GM12874 (cell line): Measurements from ENCODE around the gene LRCH1.

Experiments
- CTCF ChIP-seq: IDR thresholded peaks from 2 replicates; pipeline ENCODE4 v1.5.1; 2011; ENCODE audit warnings: low read depth, mild to moderate bottlenecking, control low read depth, low read length, moderate library complexity; ENCODE audit not compliant: insufficient read depth

The LRCH1 gene

DNA sequence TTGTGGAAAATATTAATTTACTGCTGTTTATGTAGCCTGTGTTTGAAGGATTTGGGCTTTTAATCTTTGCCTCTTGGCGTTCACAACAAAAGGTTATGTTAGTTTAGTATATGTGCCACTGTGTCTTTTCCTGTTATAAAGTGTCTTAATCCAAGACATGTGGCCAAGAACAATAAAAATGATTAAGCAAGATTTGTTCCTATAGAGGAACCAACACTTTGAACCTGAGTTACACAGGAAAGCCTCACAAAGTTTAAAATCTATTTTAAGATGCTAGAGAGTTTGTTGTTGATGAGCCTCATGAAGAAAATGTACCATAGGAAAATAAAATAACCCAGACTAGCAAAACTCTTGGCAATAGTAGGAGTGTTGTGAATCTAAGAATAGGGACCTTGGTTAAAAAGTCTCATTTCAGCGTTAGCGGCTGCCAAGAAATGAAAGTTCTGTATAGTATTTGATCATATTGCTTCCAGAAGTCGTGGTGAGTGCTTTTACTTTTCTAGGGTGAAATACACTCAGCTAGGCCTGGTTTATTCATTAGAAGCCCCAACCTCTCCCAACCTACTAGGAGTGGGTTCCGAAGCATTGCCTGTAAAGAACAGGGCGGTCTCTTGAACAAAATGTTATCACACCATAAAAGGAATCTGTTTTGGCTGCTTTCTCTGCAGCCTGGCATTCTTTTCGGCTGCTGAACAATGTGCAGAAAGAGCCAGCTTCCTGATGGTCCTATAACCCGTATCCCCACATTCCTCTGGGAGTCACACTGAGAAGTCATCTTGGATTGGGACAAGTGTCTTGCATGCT, 102.6 kb downstream of the LRCH1 start:
- TF ChIP-seq CTCF = no peak

GRCh38 chr13:46656786-46657185, 103.8 kb downstream of the LRCH1 start:
- no peak for TF ChIP-seq CTCF

GRCh38 chr13:46659413-46660065, 106.6 kb downstream of the LRCH1 start:
- TF ChIP-seq CTCF = no peak

DNA sequence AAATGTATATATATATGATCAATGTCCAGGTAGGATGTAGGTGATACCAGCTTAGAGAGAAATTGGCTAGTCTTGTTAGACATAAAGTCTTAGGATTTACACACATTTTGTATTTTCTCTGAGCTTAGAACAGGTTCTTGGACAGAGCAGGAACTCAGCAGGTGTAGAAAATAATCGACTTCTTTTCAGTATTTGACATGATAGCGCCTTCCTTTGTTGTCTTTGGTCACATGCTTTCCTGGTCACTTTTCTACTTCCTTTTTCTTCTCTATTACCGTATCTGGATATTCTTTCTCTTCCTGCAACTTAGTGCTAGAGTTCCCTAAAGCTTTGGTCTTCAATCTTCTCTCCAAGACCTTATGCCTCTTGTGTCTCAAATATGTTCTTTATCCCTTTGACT, 107.4 kb downstream of the LRCH1 start:
- no peak for TF ChIP-seq CTCF

DNA sequence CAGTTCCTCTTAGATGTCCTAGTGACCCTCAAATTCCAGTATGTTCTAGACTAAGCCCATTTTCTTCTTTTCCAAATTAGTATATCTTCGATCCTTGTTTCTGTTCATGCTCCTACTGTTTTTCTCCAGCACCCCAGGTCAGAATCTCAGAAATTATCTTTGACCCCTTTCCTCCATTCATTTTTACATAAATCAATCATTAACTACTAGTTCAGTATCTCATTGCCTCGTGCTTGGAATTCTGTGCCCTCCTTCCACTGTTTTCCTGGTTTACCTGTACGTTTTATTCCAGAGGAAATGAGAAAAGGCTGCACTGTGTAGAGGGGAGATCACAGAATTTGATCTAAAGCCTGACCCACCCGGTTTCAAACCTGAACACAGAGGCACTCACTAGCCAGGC, 107.9 kb downstream of the LRCH1 start:
- TF ChIP-seq CTCF = no peak

GRCh38 chr13:46662690-46663089, 109.7 kb downstream of the LRCH1 start:
- TF ChIP-seq CTCF = no peak

- TF ChIP-seq CTCF = no peak
Observed at GRCh38 chr13:46663206-46664037, 110.5 kb downstream of the LRCH1 start.
